Pancreas (tissue), 10 donors: Measurements from ENCODE around the gene NTMT1. TPM values are rescaled to one million over a fixed set of nuclear protein-coding genes. Genes with fewer than 3 reads are reported as not detected.

Source experiments
- ATAC-seq, 4 donors: fragments of 200-7000 bp; cut with Tn5 transposase; one replicate each; pipeline versions ENCODE4 v1.8.0 to v1.9.1; 2020; ENCODE audit warnings: mild to moderate bottlenecking in 4 of 4, moderate library complexity in 4 of 4
- DNase-seq, 6 donors: peaks; one replicate each; pipeline ENCODE4 v3.0.0-alpha.2; 2020
- FAIRE-seq: peaks from 2 replicates; lab custom pipeline; 2012; peaks lifted over from hg19 to GRCh38; lab: Jason Lieb, UNC
- H3K27ac ChIP-seq, 4 donors: fragments of 200-600 bp; sonication (generic); 1 replicate in 3 of 4; 2 replicates in 1 of 4; pipeline versions ENCODE4 v1.5.0 to v1.8.0; 2020
- H3K27me3 ChIP-seq, 4 donors: fragments of 200-600 bp; one replicate each; pipeline ENCODE4 v1.8.0; 2021
- H3K36me3 ChIP-seq, 3 donors: fragments of 200-600 bp; sonication (generic) in 1 of 3; one replicate each; pipeline versions ENCODE4 v1.5.0 to v1.8.0; 2020 to 2021
- H3K4me1 ChIP-seq, 3 donors: fragments of 200-600 bp; one replicate each; pipeline ENCODE4 v1.8.0; 2021
- H3K4me3 ChIP-seq, 4 donors: fragments of 200-600 bp; sonication (generic) in 2 of 4; one replicate each; pipeline versions ENCODE4 v1.5.0 to v1.8.0; 2020 to 2021
- H3K9me3 ChIP-seq, 4 donors: fragments of 200-600 bp; one replicate each; pipeline ENCODE4 v1.8.0; 2021
- WGBS, 2 donors: extraction: QIAGEN DNeasy Blood & Tissue Kit; methylation state at CpG; one replicate each; pipeline ENCODE4 v1.1.7; 2013; 5-methylcytosine and 5-hydroxymethylcytosine counted together
- intact Hi-C, 3 donors: fragments of 100-400 bp; cut with DNase I; formaldehyde crosslinking; loops; one replicate each; pipeline versions ENCODE4 v1.11.1 to v1.14.2; 2022
- polyA plus RNA-seq, 2 donors: library from polyadenylated mRNA; stranded (reverse); fragments of 200-250 nt; gene quantifications; one replicate each; pipeline ENCODE4 v1.2.3, GENCODE V29; 2013
- total RNA-seq, 6 donors: library from RNA; stranded (reverse); fragmentation: NEBNext Ultra II Directional in 4 of 6; extraction: Animal tissue kit (Norgen Biotek cat#: 25700) in 4 of 6; gene quantifications; one replicate each; pipeline versions ENCODE4 v1.2.1 to v1.2.4, GENCODE V29; 2021 to 2023
- TF ChIP-seq, protein P1 (sequence below), 4 donors: fragments of 200-600 bp; sonication (generic) in 3 of 4; IDR thresholded peaks; one replicate each; pipeline versions ENCODE4 v1.5.0 to v1.8.0; 2021; ENCODE audit warnings: antibody characterized with exemption in 4 of 4
- donor health status: healthy with polysubstance abuse.
- donor health status: DM: no; HTN: no; CAD: no; lungs with moderate emphysema.
- donor health status: DM: no; HTN: no; CAD: no.
- donor health status: control.
- donor health status: control.
- donor health status: Bipolar disorder and iron deficiency.
- donor health status: DM: yes; HTN: yes; CAD: no.
- donor health status: DM: no; HTN: no; CAD: no.
- donor health status: DM: no; HTN: no; CAD: no.
- donor health status: DM: yes; HTN: yes; CAD: no.

Gene NTMT1
- total and polyA plus RNA-seq, 8 donors, result 11.3 to 29.0 (median 17.2) TPM

DNA sequence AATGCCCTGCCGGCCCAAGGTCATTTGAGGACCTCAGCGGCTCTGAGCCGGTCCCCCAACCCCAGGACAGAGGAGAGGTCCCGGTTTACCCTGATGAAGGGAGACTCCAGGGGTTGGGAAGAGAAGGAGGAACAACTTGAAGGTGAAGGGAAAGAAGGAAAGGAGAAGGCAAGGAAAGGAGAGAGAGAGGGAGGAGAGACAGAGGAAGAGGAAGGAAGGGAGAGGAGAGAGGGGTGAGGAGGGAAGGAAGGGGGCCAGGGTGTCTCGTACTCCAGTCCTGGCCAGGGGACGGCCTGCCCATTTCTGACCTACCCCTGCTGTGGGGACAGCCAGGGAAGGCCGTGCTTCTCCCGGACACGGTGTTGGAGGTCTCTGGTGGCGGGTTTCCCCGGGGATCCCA lies 41.4 kb downstream of the NTMT1 start:
- Histone ChIP-seq H3K36me3 (no peaks in the 10 kb centered on the region), H3K4me1 (no peaks in the 10 kb centered on the region), H3K9me3 (no peaks in the 10 kb centered on the region), H3K27me3 (peaks cover 0 to 5% (median 0%) of the 10 kb centered on the region in 4 donors), H3K4me3 (no peak overlapping the region), H3K27ac (no peak overlapping the region)
- 72 to 79% methylated on average over 11 of the region's 11 CpGs for WGBS, 2 donors
- no peak for ATAC-seq
- no peak for FAIRE-seq
- TF ChIP-seq, protein P1, sequence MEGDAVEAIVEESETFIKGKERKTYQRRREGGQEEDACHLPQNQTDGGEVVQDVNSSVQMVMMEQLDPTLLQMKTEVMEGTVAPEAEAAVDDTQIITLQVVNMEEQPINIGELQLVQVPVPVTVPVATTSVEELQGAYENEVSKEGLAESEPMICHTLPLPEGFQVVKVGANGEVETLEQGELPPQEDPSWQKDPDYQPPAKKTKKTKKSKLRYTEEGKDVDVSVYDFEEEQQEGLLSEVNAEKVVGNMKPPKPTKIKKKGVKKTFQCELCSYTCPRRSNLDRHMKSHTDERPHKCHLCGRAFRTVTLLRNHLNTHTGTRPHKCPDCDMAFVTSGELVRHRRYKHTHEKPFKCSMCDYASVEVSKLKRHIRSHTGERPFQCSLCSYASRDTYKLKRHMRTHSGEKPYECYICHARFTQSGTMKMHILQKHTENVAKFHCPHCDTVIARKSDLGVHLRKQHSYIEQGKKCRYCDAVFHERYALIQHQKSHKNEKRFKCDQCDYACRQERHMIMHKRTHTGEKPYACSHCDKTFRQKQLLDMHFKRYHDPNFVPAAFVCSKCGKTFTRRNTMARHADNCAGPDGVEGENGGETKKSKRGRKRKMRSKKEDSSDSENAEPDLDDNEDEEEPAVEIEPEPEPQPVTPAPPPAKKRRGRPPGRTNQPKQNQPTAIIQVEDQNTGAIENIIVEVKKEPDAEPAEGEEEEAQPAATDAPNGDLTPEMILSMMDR (IDR thresholded peaks at IDR 0.05), result no peak
- intact Hi-C loops, result no loop called here
- no peak for DNase-seq

DNA sequence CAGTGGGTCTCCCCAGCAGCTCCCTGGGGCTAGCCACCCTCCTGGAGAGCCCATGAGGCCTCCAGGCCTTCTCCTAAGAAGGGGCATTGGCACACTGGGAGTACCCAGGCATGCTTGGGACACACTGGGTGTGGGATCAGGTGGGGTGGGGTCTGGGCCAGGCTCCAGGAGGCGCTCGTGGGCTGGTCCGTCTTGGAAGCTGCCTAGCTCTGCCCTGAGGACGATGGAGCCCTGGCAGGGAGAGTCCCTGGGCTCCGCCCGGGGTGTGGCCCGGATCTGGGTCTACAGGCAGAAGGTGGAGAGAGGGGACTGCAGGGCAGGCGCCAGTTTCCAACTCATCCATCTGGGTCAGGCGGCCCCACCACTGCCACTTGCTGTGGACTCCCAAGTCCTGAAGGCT lies 41.9 kb downstream of the NTMT1 start:
- WGBS, 2 donors, result 76 to 77% methylated on average over 9 of the region's 9 CpGs
- no peak for DNase-seq
- Histone ChIP-seq H3K27me3 (peaks cover 0 to 5% (median 0%) of the 10 kb centered on the region in 4 donors), H3K9me3 (no peaks in the 10 kb centered on the region), H3K36me3 (no peaks in the 10 kb centered on the region), H3K27ac (no peak overlapping the region), H3K4me3 (no peak overlapping the region), H3K4me1 (no peaks in the 10 kb centered on the region)
- ATAC-seq, result no peak
- TF ChIP-seq, protein P1 (IDR thresholded peaks at IDR 0.05), result no peak
- FAIRE-seq, result no peak
- intact Hi-C loops, result no loop called here

GRCh38 chr9:129669141-129669718 lies 43.3 kb downstream of the NTMT1 start:
- Histone ChIP-seq H3K36me3 (no peaks in the 10 kb centered on the region), H3K9me3 (no peaks in the 10 kb centered on the region), H3K4me3 (no peak overlapping the region), H3K4me1 (no peaks in the 10 kb centered on the region), H3K27me3 (peaks cover 0 to 5% (median 0%) of the 10 kb centered on the region in 4 donors), H3K27ac (no peak overlapping the region)
- FAIRE-seq (no peak), DNase-seq (no peak), ATAC-seq (no peak)
- TF ChIP-seq, protein P1 (IDR thresholded peaks at IDR 0.05), result no peak
- intact Hi-C loops, result no loop called here
- WGBS, 2 donors, result 34 to 41% methylated on average over 17 of the region's 17 CpGs

DNA sequence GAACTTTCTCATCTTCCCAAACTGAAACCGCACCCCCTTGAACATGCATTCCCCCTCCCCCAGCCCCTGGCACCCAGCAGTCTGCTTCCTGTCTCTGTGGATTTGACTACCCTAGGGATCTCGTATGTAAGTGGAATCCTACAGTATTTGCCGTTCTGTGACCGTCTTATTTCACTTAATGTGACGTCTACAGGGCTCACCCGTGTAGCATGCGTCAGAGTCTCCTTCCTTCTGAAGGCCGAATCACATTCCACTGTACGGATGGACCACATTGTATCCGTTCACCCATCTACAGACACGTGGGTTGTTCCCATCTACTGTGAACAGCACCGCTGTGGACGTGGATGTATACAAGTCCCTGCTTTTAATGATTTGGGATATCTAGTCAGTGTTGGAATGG lies 44.0 kb downstream of the NTMT1 start:
- Histone ChIP-seq H3K36me3 (no peaks in the 10 kb centered on the region), H3K4me1 (no peaks in the 10 kb centered on the region), H3K27me3 (peaks cover 0 to 5% (median 0%) of the 10 kb centered on the region in 4 donors), H3K4me3 (no peak overlapping the region), H3K27ac (no peak overlapping the region), H3K9me3 (no peaks in the 10 kb centered on the region)
- 69 to 71% methylated on average over 13 of the region's 13 CpGs for WGBS, 2 donors
- ATAC-seq, result no peak
- DNase-seq, result no peak
- FAIRE-seq, result no peak
- TF ChIP-seq, protein P1 (IDR thresholded peaks at IDR 0.05), result no peak
- intact Hi-C loops, result no loop called here

DNA sequence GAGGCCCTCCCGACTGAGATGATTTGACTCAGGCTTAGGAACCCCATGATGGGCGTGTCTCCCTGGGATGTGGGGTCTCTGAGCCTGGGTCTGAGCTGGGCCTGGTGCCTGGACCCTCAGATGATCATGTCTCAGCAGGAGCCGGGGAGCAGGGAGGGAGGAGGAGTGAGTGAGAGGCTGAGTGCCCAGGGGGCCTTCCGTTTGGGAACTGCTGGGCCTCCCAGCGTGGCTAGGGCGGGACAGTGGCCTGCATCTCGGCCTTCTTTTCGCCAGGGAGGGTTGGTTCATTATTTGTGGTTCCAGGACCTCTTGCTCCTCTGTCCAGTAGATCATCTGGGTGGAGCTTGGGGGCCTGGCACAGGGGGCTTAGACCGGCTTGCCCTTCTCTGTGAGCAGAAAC lies 45.1 kb downstream of the NTMT1 start:
- Histone ChIP-seq H3K4me1 (no peaks in the 10 kb centered on the region), H3K27ac (no peak overlapping the region), H3K36me3 (no peaks in the 10 kb centered on the region), H3K9me3 (no peaks in the 10 kb centered on the region), H3K27me3 (peaks cover 0 to 5% (median 0%) of the 10 kb centered on the region in 4 donors), H3K4me3 (no peak overlapping the region)
- intact Hi-C loops, result no loop called here
- no peak for ATAC-seq
- FAIRE-seq, result no peak
- WGBS, 2 donors, result 77 to 88% methylated on average over 9 of the region's 9 CpGs
- TF ChIP-seq, protein P1 (IDR thresholded peaks at IDR 0.05), result no peak
- no peak for DNase-seq
